Measurements from ENCODE around the gene HECTD4. TPM values are rescaled to one million over a fixed set of nuclear protein-coding genes. Genes with fewer than 3 reads are reported as not detected.

HECTD4 gene
- total RNA-seq, 1 experiment from 2014 or later, result 31.2 TPM

DNA sequence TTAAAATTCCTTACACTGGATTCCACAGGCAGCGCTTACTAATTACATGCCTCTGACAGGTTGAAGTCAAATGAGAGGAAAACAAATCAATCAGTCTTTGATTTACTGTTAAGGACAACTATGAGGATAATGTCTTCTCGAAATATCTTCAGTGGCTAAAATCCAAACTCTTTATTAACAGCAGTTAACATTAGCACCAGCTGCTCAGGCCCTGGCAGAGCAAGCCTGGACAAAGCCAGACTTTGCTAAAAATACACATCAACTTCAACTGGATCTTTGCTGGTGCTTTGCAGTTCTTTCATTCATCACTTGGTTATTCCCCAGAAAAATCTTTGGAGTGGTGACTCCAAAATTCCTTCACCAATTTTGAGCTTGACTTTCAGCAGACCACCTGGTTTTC, 98.7 kb downstream of the HECTD4 start:
- H3K9me3 ChIP-seq (ENCODE audit: control insufficient read depth in 1 of 2, insufficient read depth in 1 of 2, low read depth in 1 of 2, low read length in 2 of 2), result no peaks in the 10 kb centered on the region
- H2AFZ ChIP-seq (ENCODE audit: low read depth, low read length, poor library complexity, severe bottlenecking), result no peak overlapping the region
- no peak overlapping the region for H3K27ac ChIP-seq (ENCODE audit: low read depth, low read length)
- RAD21 ChIA-PET (ENCODE audit: low non-redundant PET in 1 of 2, low total read pairs in 2 of 2, uncharacterized antibody in 2 of 2, unreplicated experiment in 2 of 2), result no interaction called here
- H3K4me1 ChIP-seq (ENCODE audit: control insufficient read depth in 1 of 2, insufficient read depth in 2 of 2, low read length in 2 of 2), result no peaks in the 10 kb centered on the region
- H3K36me3 ChIP-seq (ENCODE audit: control insufficient read depth in 1 of 2, insufficient read depth in 2 of 2, low read length in 2 of 2), result no peaks in the 10 kb centered on the region
- no peaks in the 10 kb centered on the region for H4K20me1 ChIP-seq (ENCODE audit: insufficient read depth)
- POLR2A ChIA-PET, result no interaction called here
- H3K9me2 ChIP-seq (ENCODE audit: insufficient read depth), result no peaks in the 10 kb centered on the region
- CTCF ChIA-PET, result no interaction called here
- DNase-seq (ENCODE audit: low read depth, low spot score) (no peak), ATAC-seq (no peak)
- TF ChIP-seq CTCF (IDR thresholded peaks at IDR 0.05 in 2 of 3, conservative IDR thresholded peaks at IDR 0.05 in 1 of 3; ENCODE audit: borderline replicate concordance in 1 of 3, insufficient read depth in 1 of 3, low read depth in 2 of 3, low read length in 2 of 3) (no peak), POLR2AphosphoS5 (IDR thresholded peaks at IDR 0.05; ENCODE audit: low read depth, low read length) (no peak), FOSL1 (IDR thresholded peaks at IDR 0.05; ENCODE audit: low read depth) (no peak), RAD21 (IDR thresholded peaks at IDR 0.05; ENCODE audit: low read depth) (no peak), CEBPB (IDR thresholded peaks at IDR 0.05; ENCODE audit: low read depth) (no peak), EZH2phosphoT487 (IDR thresholded peaks at IDR 0.05; ENCODE audit: borderline replicate concordance) (no peak), YY1 (IDR thresholded peaks at IDR 0.05; ENCODE audit: extremely low read depth, insufficient replicate concordance, low read depth, low read length) (no peak), ZBTB33 (IDR thresholded peaks at IDR 0.05; ENCODE audit: extremely low read depth, insufficient replicate concordance, low read length) (no peak), EZH2 (IDR thresholded peaks at IDR 0.05) (no peak), SIN3A (IDR thresholded peaks at IDR 0.05; ENCODE audit: low read depth) (no peak), ZFX (IDR thresholded peaks at IDR 0.05) (no peak), JUND (IDR thresholded peaks at IDR 0.05) (no peak), TCF7L2 (IDR thresholded peaks at IDR 0.05; ENCODE audit: borderline replicate concordance, extremely low read depth, insufficient read depth, insufficient read length) (no peak), SP1 (IDR thresholded peaks at IDR 0.05; ENCODE audit: low read depth) (no peak)
- TF ChIP-seq, protein P1, sequence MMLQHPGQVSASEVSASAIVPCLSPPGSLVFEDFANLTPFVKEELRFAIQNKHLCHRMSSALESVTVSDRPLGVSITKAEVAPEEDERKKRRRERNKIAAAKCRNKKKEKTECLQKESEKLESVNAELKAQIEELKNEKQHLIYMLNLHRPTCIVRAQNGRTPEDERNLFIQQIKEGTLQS (IDR thresholded peaks at IDR 0.05), result no peak
- TF ChIP-seq, protein P2, sequence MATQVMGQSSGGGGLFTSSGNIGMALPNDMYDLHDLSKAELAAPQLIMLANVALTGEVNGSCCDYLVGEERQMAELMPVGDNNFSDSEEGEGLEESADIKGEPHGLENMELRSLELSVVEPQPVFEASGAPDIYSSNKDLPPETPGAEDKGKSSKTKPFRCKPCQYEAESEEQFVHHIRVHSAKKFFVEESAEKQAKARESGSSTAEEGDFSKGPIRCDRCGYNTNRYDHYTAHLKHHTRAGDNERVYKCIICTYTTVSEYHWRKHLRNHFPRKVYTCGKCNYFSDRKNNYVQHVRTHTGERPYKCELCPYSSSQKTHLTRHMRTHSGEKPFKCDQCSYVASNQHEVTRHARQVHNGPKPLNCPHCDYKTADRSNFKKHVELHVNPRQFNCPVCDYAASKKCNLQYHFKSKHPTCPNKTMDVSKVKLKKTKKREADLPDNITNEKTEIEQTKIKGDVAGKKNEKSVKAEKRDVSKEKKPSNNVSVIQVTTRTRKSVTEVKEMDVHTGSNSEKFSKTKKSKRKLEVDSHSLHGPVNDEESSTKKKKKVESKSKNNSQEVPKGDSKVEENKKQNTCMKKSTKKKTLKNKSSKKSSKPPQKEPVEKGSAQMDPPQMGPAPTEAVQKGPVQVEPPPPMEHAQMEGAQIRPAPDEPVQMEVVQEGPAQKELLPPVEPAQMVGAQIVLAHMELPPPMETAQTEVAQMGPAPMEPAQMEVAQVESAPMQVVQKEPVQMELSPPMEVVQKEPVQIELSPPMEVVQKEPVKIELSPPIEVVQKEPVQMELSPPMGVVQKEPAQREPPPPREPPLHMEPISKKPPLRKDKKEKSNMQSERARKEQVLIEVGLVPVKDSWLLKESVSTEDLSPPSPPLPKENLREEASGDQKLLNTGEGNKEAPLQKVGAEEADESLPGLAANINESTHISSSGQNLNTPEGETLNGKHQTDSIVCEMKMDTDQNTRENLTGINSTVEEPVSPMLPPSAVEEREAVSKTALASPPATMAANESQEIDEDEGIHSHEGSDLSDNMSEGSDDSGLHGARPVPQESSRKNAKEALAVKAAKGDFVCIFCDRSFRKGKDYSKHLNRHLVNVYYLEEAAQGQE (IDR thresholded peaks at IDR 0.05; ENCODE audit: low read depth), result no peak
- H3K4me2 ChIP-seq (ENCODE audit: low read length), result no peak overlapping the region
- H3K4me3 ChIP-seq (replicated peaks in 1 of 2; ENCODE audit: low read depth in 1 of 2, low read length in 2 of 2), result no peak overlapping the region
- BruUV-seq (replicated peaks), result no TSS peak
- no peak overlapping the region for H3K9ac ChIP-seq (ENCODE audit: low read length)
- H3K79me2 ChIP-seq (ENCODE audit: insufficient read depth, low read length), result no peaks in the 10 kb centered on the region
- no peaks in the 10 kb centered on the region for H3K27me3 ChIP-seq (ENCODE audit: insufficient read depth, low read length)
- intact Hi-C loops (cut with micrococcal nuclease), result no loop called here
